K562 (cell line): ENCODE measurements around the gene ZNF648. TPM values are rescaled to one million over a fixed set of nuclear protein-coding genes. Genes with fewer than 3 reads are reported as not detected.

Experiments
- ADNP ChIP-seq: fragments of 200-800 bp; sonication (Bioruptor generic); IDR thresholded peaks from 2 replicates; pipeline ENCODE4 v1.6.1; 2016; ENCODE audit warnings: missing genetic modification characterization, missing compliant biosample characterization
- HCFC1 ChIP-seq: IDR thresholded peaks from 2 replicates; pipeline ENCODE4 v1.6.1; 2012; ENCODE audit warnings: low read depth, low read length, improper control_type of control experiment
- HMG20A ChIP-seq: fragments of 450-650 bp; formaldehyde crosslinking; conservative IDR thresholded peaks from 2 replicates; pipeline ENCODE4 v1.4.0; 2020; ENCODE audit warnings: mild to moderate bottlenecking, mixed read lengths
- PTBP1 ChIP-seq: fragments of 200-400 bp; formaldehyde crosslinking; IDR thresholded peaks from 2 replicates; pipeline ENCODE4 v1.6.1; 2017; ENCODE audit warnings: low read depth, low read length
- PTTG1 ChIP-seq: fragments of 450-650 bp; IDR thresholded peaks from 2 replicates; pipeline ENCODE4 v1.6.1; 2016; ENCODE audit warnings: low read depth, mild to moderate bottlenecking, missing genetic modification characterization, missing compliant biosample characterization
- RBBP5 ChIP-seq: fragments of 200-600 bp; sonication (generic); IDR thresholded peaks from 2 replicates; pipeline ENCODE4 v1.6.1; 2012; ENCODE audit warnings: borderline replicate concordance, mild to moderate bottlenecking, low read length, control low read depth, inconsistent platforms; ENCODE audit not compliant: insufficient read depth, poor library complexity, severe bottlenecking
- RBM17 ChIP-seq: fragments of 200-400 bp; formaldehyde crosslinking; IDR thresholded peaks from 2 replicates; pipeline ENCODE4 v1.6.1; 2017; ENCODE audit warnings: low read depth, mild to moderate bottlenecking, low read length, borderline replicate concordance
- SAFB ChIP-seq: fragments of 200-400 bp; formaldehyde crosslinking; IDR thresholded peaks from 2 replicates; pipeline ENCODE4 v1.6.1; 2017; ENCODE audit warnings: low read depth, low read length, borderline replicate concordance
- SIN3A ChIP-seq, 2 experiments: fragments of 150-350 bp in 1 of 2; IDR thresholded peaks; 2 replicates each; pipeline ENCODE4 v1.6.1; 2011 to 2016; ENCODE audit warnings: borderline replicate concordance in 2 of 2, low read depth in 2 of 2, low read length in 2 of 2, mild to moderate bottlenecking in 2 of 2, moderate library complexity in 2 of 2; ENCODE audit not compliant: control insufficient read depth in 1 of 2
- SIN3B ChIP-seq: fragments of 450-650 bp; IDR thresholded peaks from 2 replicates; pipeline ENCODE4 v1.6.1; 2017; ENCODE audit warnings: low read depth, mild to moderate bottlenecking, moderate library complexity
- TAF7 ChIP-seq: fragments of 450-650 bp; IDR thresholded peaks from 2 replicates; pipeline ENCODE4 v1.6.1; 2016; ENCODE audit warnings: missing genetic modification characterization, missing compliant biosample characterization
- ZFX ChIP-seq: sonication (generic); formaldehyde crosslinking; IDR thresholded peaks from 2 replicates; pipeline ENCODE4 v1.8.0; 2022; ENCODE audit warnings: mild to moderate bottlenecking, missing genetic modification reagents, moderate library complexity
- ZNF57 ChIP-seq: fragments of 450-650 bp; formaldehyde crosslinking; IDR thresholded peaks from 2 replicates; pipeline ENCODE4 v1.4.0; 2020; ENCODE audit warnings: mild to moderate bottlenecking, moderate library complexity
- ZNF699 ChIP-seq: fragments of 250-450 bp; sonication (Bioruptor Pico); IDR thresholded peaks from 2 replicates; pipeline ENCODE4 v1.8.0; 2021; ENCODE audit warnings: mild to moderate bottlenecking, moderate library complexity; ENCODE audit not compliant: insufficient replicate concordance
- polyA plus RNA-seq, 8 experiments: library from polyadenylated mRNA; depleted of rRNA in 4 of 8; stranded (reverse) in 5 of 8; unstranded in 3 of 8; fragments of >200 nt; fragmentation: Nextera tagmentation in 2 of 8; fragmentation: Illumina TruSeq in 1 of 8; extraction: Ambion mirVana in 2 of 8; extraction: Trizol in 1 of 8; gene quantifications; 2 replicates each; pipeline versions ENCODE4 v1.2.1 to v1.2.3, GENCODE V29; 2011 to 2014; ENCODE audit warnings: inconsistent platforms in 1 of 8, missing spikeins in 1 of 8
- total RNA-seq, 7 experiments: library from RNA; depleted of rRNA in 6 of 7; stranded (reverse); fragments of >200 nt in 6 of 7; fragmentation: Illumina TruSeq in 2 of 7; extraction: Trizol in 2 of 7; gene quantifications; 2 replicates each; pipeline versions ENCODE4 v1.2.1 to v1.2.3, GENCODE V29; 2011 to 2021; ENCODE audit warnings: low replicate concordance in 1 of 7
- TF ChIP-seq, protein P1 (sequence below), 2 experiments: fragments of 450-650 bp; conservative IDR thresholded peaks; 2 replicates each; pipeline ENCODE4 v1.6.1; 2017; ENCODE audit warnings: mild to moderate bottlenecking in 2 of 2, moderate library complexity in 2 of 2
- TF ChIP-seq, protein P2 (sequence below), 3 experiments: fragments of 200-800 bp in 1 of 3; sonication (Bioruptor generic) in 1 of 3; sonication (generic) in 1 of 3; formaldehyde crosslinking in 1 of 3; IDR thresholded peaks; 2 replicates each; pipeline versions ENCODE4 v1.6.1 to v1.8.0; 2016 to 2022; ENCODE audit warnings: mild to moderate bottlenecking in 2 of 3, missing compliant biosample characterization in 2 of 3, missing genetic modification characterization in 2 of 3, missing genetic modification reagents in 1 of 3
- TF ChIP-seq, protein P3 (sequence below): fragments of 450-650 bp; IDR thresholded peaks from 2 replicates; pipeline ENCODE4 v1.6.1; 2016
- TF ChIP-seq, protein P4 (sequence below): fragments of 250-450 bp; sonication (Bioruptor Pico); IDR thresholded peaks from 2 replicates; pipeline ENCODE4 v1.4.0; 2020; ENCODE audit warnings: mild to moderate bottlenecking, moderate library complexity
- TF ChIP-seq, protein P5 (sequence below): sonication (generic); formaldehyde crosslinking; IDR thresholded peaks from 2 replicates; pipeline ENCODE4 v1.8.0; 2022; ENCODE audit warnings: mild to moderate bottlenecking, missing genetic modification reagents

Gene ZNF648
- total and polyA plus RNA-seq, 9 of the 15 experiments (the other 6 are each of a cell fraction or from before 2014, with no cell fraction given), result 0.06 to 0.27 (median 0.18) TPM; not detected in 2

DNA sequence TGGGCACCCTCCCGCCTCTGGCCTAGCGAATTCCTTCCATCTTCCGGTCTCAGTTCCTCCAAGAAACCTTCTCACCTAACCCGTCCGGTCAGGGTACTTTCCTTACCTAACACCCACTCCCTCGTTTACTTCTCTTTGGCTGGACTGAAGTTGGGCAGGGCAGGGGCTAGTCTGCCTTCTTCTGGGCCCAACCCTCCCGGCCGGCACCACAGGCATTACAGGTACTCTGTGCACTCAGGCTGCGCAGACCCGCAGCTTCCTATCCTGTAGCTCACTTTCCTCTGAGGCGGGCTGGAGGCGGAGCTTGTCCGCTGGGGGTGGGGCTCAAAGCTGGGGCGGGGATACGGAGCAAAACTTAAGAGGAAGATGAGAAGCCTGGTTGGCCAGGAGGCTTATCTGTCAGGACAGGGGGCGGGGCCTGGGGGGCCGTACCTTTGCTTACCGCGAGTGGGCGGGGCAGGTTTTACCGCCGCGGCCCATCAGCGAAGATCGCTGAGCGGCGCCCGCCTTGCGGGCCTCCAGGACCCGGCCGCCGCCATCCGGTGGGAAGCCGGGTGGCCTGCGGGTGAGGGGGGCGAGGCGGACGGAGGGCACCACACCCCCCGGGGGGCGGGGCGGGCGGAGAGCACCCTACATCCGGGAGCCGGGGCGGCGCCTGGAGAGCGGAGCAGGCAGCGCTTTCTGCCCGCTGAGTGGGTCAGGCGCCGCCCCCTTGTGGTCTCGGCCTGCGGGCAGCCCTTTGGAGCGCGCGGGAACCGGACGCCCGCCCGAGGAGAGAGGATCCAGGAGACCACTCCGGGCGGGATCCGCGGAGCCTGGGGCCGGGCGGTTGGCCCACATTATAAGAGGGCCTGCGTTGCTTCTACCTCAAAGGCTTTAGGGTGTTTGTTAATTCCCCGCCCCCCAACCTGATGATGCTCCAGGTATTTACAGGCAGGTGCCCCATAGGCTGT is 31.9 kb downstream of the ZNF648 start (continued):
- peak; percentile 56 for TF ChIP-seq ZFX (CRISPR knock-in tag)
- no peak for TF ChIP-seq SAFB
- no peak for TF ChIP-seq SIN3A (IDR thresholded peaks at IDR 0.05; ENCODE audit: borderline replicate concordance in 2 of 2, control insufficient read depth in 1 of 2, low read depth in 2 of 2, low read length in 2 of 2)
- TF ChIP-seq HMG20A (CRISPR knock-in tag), result no peak
- no peak for TF ChIP-seq PTBP1
- no peak for TF ChIP-seq ZNF699 (CRISPR knock-in tag)
- TF ChIP-seq PTTG1, result no peak
- no peak for TF ChIP-seq ADNP
- TF ChIP-seq, protein P1, sequence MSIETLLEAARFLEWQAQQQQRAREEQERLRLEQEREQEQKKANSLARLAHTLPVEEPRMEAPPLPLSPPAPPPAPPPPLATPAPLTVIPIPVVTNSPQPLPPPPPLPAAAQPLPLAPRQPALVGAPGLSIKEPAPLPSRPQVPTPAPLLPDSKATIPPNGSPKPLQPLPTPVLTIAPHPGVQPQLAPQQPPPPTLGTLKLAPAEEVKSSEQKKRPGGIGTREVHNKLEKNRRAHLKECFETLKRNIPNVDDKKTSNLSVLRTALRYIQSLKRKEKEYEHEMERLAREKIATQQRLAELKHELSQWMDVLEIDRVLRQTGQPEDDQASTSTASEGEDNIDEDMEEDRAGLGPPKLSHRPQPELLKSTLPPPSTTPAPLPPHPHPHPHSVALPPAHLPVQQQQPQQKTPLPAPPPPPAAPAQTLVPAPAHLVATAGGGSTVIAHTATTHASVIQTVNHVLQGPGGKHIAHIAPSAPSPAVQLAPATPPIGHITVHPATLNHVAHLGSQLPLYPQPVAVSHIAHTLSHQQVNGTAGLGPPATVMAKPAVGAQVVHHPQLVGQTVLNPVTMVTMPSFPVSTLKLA (conservative IDR thresholded peaks at IDR 0.05), result peak; percentile 18 to 59; a peak in 2 of 4 replicates
- TF ChIP-seq, protein P2, sequence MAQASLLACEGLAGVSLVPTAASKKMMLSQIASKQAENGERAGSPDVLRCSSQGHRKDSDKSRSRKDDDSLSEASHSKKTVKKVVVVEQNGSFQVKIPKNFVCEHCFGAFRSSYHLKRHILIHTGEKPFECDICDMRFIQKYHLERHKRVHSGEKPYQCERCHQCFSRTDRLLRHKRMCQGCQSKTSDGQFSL (CRISPR knock-in tag; IDR thresholded peaks at IDR 0.05), result peak; percentile 49; the same call in 1 of the 2 replicates
- TF ChIP-seq, protein P2 (tag; IDR thresholded peaks at IDR 0.05), result peak in 1 of 2 experiments; percentile 67; a peak in 1 of 4 replicates
- no peak for TF ChIP-seq RBM17
- peak; percentile 17 for TF ChIP-seq RBBP5
- TF ChIP-seq, protein P3, sequence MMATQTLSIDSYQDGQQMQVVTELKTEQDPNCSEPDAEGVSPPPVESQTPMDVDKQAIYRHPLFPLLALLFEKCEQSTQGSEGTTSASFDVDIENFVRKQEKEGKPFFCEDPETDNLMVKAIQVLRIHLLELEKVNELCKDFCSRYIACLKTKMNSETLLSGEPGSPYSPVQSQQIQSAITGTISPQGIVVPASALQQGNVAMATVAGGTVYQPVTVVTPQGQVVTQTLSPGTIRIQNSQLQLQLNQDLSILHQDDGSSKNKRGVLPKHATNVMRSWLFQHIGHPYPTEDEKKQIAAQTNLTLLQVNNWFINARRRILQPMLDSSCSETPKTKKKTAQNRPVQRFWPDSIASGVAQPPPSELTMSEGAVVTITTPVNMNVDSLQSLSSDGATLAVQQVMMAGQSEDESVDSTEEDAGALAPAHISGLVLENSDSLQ, result peak; percentile 98
- peak; percentile 26; the same call in 1 of the 2 replicates for TF ChIP-seq TAF7
- TF ChIP-seq, protein P4, sequence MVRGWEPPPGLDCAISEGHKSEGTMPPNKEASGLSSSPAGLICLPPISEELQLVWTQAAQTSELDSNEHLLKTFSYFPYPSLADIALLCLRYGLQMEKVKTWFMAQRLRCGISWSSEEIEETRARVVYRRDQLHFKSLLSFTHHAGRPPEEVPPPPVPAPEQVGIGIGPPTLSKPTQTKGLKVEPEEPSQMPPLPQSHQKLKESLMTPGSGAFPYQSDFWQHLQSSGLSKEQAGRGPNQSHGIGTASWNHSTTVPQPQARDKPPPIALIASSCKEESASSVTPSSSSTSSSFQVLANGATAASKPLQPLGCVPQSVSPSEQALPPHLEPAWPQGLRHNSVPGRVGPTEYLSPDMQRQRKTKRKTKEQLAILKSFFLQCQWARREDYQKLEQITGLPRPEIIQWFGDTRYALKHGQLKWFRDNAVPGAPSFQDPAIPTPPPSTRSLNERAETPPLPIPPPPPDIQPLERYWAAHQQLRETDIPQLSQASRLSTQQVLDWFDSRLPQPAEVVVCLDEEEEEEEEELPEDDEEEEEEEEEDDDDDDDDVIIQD (CRISPR knock-in tag), result no peak
- TF ChIP-seq, protein P5, sequence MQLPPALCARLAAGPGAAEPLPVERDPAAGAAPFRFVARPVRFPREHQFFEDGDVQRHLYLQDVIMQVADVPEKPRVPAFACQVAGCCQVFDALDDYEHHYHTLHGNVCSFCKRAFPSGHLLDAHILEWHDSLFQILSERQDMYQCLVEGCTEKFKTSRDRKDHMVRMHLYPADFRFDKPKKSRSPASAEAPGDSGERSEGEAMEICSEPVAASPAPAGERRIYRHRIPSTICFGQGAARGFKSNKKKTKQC (CRISPR knock-in tag), result 0 out of 2 replicates have a peak, but pooled peaks have one; percentile 31
- no peak for TF ChIP-seq ZNF57 (CRISPR knock-in tag)
- TF ChIP-seq HCFC1, result peak; percentile 36; the same call in 1 of the 2 replicates
- TF ChIP-seq SIN3B, result no peak; the same call in 1 of the 2 replicates
